NOMO-1 (cell line): ENCODE measurements around the gene CAMK1G.
A peak's percentile ranks its signal among the peaks of the same experiment; 100 is the strongest.

ENCODE experiments used
- DNase-seq, 2 experiments: peaks; one replicate each; lab custom pipeline; 2025; ENCODE audit not compliant: unreplicated experiment in 2 of 2; lab: John Stamatoyannopoulos, UW

Gene CAMK1G

DNA sequence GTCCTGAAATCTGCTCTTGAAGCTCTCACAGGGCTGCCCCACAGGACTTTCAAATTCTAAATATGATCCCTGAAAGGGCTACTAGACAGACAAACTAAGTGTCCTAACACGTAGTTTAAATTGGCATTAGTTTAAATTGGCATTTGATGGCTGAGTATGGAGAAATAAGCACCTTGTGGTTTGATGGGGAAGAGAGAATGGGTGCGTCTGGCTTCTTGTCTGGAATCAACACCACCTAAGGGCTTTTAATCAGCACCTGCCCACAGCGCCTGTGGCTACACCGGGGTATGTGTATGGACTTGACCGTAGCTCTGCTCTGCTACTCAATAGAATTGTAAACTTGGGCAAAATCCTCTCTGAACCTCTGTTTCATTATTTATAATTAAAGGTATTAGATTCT lies 74.4 kb downstream of the CAMK1G start:
- no peak for DNase-seq

DNA sequence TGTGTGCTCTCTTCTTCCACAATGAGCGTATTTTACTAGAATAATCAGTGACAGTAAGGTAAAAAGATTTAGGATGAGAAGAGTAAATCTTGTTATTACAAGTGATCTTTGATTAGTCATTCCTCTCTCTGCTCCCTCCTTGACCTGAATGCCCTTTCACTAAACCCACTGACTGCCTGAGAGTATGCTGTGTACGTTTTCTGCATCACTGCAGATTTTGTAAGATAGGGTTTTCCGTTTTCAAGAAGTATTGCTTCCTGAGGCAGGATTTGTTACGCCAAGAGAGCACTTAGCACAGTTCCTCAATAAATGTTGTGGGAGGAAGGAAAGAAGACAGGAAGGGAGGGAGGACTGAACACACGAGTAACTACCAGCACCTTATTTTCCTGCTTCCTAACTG lies 76.4 kb downstream of the CAMK1G start:
- DNase-seq, result peak; percentile 75 to 77

DNA sequence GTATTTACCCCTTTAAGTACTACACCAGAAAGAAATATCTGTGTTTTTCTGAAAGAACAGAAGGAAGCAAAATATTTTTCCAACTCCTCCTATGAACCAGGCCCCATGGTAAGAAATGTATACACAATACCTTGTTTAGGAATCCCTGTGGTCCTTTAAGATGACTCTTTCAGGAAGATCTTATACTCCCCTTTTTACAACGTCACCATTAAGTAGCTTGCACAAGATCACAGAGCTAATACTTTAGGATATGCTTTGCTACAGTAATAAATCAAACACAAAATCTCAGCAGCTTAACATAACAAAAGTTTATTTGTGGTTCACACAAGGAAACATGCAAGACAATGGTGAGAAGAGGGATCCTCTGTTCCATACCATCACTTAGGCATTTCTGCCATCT lies 77.6 kb downstream of the CAMK1G start:
- DNase-seq, result no peak

DNA sequence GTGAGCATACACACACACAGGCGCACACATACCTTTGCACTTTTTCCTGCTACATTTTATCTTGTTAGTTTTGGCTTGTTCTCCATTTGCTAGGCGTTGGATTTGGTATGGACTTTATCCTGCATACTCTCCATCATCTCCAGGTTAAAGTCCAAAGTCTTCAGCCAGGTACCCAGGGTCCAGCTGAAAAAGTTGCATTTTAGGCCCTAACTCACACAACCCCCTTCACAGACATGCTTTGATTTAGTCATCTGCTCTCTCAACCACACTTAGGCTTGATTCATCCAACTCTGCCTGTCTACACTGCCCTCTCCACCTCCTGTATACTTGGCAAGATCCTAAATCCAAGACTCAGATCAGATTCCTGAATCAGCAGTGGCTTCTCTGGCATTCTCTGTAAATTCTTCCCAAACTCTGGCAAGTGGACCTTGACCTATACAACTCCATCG lies 79.4 kb downstream of the CAMK1G start:
- DNase-seq, result no peak
